ENCODE results near the gene RPL19.
"Not testable (repeated sequence)": the region's sequence is repeated elsewhere in the genome, so short reads cannot be mapped to it uniquely, and the experiment has no call there.

RPL19 gene

DNA sequence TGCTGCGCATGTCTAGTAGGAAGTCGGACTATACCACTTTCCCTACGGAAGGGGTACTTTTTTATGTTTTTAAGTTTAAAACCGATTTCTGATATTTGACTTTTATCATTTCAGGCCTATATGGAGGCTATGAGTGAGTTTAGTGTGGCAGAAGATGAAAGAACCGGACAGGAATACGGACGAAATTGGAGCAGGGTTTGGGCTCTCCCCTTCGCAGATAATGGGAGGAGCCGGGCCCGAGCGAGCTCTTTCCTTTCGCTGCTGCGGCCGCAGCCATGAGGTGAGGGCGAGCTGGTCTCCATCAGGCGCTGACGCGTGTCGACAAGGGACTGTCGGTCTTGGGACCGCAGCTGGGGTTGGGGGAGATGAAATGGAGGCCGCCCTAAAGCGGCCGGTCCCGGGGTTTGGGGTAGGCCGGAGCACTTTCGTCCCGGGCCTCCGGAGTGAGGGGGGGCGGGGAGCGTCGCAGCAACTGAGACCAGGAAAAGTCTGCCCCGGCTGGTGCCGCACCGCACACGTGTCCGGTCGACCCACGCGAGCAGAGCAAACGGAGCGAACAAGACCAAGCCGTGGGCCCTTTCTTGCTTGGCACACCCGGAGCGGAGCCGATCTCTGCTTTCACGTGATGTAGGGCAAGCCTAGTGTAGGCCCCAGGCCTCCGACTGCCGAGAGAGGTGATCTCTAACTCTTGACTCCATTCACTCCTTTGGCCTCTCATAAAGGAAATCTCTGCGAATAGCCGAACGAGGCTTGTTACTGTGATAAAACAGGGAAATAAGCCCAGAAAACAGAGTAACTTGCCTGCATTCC, at the start of gene RPL19:
Gene RPL19, plus strand, starts transcription at position 214 of the 810 bp plus-strand sequence. Its CDS starts 62 bp downstream, at position 276.
- no peak for DNase-seq (ENCODE audit: low read depth)

DNA sequence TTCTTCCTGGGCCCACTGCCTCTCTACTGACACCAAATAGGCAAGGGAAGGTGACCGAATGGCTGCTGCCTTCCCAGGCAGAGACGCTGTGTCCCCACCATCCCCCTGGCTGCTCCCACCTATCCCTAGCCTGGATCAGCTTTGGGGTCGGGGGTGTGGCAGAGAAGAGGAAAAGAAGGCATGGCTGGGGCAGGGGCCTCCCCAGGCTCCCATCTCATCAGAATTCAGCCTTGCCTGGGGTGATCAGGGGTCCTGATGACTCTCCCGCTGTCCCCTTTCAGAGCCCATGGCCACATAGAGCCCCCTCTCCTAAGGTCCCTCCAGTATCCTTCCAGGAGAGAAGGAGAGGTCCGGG, 49.3 kb upstream of the RPL19 start:
- DNase-seq (ENCODE audit: low read depth): no peak

DNA sequence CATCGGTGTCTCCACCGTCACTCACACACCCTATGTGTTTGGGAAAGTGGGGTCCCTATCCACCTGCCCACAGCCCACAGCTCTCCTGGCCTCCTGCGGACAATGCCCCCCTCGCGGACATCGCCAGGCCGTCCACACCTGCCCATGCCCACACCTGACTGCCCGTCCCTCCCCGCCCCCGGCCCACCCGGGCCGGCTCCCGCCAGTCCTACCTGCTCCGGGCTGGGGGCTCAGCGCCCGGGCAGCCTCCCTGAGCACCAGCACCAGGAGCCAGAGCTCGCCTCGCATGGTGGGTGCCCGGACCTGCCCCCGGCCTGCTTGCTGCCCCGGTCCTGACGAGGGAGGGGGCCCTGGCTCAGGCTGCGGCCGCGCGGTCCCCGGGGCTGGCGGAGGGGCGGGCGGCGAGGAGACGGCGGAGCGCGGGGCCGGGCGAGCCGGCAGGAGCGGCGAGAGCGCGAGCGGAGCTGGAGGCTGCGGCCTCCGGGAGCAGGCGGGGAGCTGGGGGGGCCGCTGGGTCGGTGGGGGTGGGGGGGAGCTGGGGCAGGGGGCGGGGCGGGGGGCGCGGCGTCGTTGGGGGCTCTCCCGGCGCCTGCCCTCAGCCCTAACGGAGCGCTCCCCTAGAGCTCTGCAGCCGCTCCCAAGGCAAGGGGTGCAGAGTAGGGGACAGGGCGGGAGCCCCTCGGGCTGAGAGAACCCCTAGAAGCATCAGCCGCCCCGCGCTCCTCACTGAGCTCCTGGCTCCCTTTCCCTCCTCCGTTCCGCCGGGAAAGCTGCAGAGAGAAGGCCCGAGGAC, 48.7 kb upstream of the RPL19 start, which contains the start of gene PLXDC1:
Gene PLXDC1, minus strand, starts transcription at position 488 of the 793 bp plus-strand sequence. Its CDS starts 200 bp downstream, at position 288.
- DNase-seq (ENCODE audit: low read depth): no peak

DNA sequence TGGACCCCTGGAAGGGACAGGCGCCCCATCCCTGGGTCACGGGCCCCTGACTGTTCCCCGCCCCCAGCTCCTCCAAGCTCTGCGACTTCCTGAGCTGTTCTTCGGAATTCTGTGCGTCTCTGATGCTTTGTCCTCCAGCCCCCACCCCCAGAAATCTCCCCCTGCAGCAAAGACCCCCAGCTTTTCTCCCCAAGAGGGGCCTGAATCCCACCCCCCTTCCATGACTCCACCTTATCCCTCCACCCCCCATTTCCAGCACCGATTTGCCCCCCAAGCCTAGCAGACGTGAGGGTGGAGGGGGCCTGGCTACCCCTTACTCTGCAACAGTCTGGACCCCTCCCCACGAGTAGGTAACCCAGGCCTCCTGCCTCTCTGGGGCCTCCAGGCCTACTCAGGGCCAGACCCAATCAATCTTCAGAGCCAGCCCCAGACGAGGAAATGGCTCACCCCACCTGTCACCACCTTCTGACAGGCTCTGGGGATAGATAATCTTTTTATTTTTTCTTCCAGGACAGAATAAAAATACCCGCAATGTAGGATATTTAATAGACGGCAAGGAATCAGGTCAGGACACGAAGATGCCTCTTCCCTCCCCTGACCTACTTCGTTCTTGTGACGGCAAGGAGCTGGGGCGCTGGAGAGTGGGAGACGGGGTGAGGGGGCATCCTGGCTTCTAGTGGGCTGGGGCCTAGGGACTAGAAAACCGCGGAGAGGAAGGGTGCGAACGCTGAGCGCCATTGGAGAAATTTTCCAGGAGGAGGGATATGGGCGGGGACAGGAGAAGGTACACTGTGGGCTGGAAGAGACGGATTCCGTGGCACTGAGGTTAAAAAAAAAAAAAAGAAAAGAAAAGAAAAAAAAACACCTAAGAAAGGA, 47.9 kb upstream of the RPL19 start:
- no peak for DNase-seq (ENCODE audit: low read depth)

DNA sequence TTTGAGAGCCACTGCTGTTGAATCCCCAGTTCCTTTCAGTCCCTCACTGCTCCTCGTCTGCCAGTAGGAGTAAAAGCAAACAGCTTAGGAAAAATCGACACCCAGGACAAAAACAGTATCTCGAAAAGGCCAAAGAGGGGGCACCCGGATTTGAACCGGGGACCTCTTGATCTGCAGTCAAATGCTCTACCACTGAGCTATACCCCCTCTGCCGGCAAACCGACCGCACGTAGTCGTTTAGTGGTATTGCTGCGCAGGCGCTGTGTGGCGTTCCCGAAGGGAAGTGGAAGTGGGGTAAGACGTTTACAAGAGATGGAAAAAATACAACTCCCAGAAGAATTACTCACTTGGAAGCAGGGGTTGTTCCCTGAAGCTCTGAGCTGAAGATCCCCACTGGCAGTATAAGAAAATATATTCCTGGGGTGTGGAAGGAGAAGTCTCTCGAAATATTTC, 46.5 kb upstream of the RPL19 start:
- DNase-seq (ENCODE audit: low read depth): peak; percentile 84

DNA sequence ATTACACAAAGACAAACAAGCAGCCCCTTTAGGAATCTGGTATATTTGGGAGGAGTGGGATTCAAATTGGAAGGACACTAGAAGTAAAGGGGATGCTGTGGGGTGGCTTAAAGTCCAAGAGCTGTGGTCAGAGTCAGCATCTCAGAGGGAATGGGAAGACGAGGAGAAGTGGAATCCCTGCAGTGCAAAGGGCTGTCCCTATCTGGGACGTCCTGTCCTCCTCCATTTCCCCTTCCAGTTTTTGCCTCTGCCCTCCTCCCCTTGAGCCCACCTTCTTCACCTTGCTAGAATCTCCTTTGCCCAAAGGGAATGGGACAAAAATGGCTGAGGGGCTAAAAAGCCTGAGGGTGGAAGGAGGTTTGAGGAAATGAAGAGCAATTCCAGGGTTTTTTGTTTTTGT, 44.4 kb upstream of the RPL19 start:
- no peak for DNase-seq (ENCODE audit: low read depth)

DNA sequence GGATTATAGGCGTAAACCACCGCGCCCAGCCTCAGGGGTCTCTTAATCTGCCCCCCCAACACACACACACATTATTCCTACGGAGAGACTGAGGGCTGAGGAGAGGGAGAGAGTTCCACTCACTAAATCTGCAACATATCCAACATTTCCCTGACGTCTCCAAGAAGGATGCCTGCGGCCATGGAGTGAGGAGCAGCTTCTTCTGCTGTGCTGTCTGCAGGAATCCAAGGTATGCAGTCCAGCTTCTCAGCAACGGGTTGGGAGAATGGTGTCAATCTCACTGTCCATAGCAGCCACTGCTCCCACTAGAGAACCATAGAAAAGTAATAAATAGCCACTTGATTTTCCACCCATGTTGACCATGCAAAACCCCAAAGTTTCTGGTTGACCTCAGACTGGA, 43.6 kb upstream of the RPL19 start:
- DNase-seq (ENCODE audit: low read depth): no peak

DNA sequence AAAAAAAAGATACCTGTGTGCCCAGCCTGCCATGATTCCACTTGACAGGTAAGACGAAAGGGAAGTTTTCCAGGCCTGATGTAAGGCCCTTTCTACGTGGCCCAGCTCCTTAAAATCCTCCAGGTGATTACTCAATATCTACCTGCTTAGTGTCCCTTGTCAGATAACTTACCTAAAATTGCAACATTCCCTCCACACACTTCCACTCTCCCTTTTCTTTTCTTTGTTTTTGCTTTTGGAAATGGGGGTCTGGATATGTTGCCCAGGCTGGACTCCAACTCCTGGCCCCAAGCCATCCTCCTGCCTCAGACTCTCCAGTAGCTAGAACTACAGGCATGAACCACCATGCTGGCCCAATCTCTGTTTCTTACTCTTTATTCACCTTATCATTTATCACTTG, 41.5 kb upstream of the RPL19 start:
- no peak for DNase-seq (ENCODE audit: low read depth)

DNA sequence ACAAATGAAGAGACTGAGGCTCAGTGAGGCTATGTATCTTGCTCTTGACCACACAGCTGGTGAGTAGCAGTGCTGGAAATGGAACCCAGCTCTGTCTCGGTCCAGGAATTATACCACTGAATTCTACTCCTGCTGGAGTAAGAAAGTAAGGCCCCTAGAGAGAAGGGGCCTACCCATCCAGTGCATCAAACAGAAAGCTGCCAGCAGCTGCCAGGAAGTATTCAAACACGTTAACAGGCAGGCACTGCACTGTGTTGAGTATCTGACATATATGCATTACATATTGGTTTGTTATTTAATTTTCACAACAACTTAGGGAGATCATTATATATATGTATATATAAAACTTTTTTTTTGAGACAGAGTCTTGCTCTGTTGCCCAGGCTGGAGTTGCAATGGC, 38.1 kb upstream of the RPL19 start:
- DNase-seq (ENCODE audit: low read depth): no peak

DNA sequence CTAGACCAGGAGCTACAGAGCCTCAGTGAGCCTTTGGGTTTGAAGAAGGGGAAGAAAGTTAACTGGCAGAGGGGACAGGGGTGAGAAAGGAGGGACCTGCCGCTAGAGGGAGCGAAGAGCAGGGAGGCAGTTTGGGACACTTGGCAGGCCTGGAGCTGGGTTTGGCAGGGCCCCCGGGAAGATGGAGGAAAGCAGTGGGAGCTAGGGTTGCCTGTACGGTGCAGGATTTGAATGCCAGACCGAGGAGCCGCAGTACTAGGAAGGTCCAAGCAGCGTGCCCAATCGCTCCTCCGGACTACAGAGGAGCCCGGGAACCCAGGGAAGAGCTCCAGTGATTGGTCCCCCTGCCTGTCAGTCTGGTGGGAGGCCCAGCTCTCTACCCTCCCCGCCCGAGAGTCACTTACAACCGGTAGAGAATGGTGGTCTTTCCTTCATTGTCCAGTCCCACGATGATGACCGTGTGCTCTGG, 35.4 kb upstream of the RPL19 start:
- DNase-seq (ENCODE audit: low read depth): peak; percentile 92

DNA sequence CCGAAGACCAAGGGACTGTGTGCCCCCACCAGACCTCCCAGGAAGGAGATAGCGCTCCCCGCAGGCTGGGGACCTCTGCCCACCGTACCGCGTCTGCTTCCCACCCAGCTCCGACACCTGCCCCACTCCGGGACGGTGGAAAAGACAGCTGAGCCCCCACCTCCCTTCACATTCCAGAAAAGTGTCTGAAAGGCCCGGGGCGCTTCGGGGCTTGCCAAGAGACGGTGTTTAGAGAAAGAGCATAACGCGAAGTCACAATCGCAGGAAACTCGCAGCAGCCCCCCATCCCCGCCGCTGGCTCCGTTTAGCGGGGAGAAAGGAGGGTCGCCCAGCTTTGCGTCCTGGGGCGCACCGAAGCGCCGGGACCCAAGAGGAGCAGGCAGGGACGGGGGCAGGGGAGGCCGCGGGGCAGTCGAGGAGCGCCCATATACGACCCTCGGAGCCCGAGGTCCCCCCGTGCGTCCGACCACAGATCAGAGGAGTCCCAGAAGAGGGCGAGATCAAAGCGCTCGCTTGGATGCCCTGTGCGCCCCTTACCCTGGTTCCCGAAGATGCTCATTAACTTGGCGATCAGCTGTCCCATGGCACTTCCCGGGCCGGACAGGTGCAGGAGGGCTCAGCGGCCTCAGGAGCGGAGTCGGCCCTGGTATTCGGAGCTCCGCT, 34.8 kb upstream of the RPL19 start:
- DNase-seq (ENCODE audit: low read depth): no peak

DNA sequence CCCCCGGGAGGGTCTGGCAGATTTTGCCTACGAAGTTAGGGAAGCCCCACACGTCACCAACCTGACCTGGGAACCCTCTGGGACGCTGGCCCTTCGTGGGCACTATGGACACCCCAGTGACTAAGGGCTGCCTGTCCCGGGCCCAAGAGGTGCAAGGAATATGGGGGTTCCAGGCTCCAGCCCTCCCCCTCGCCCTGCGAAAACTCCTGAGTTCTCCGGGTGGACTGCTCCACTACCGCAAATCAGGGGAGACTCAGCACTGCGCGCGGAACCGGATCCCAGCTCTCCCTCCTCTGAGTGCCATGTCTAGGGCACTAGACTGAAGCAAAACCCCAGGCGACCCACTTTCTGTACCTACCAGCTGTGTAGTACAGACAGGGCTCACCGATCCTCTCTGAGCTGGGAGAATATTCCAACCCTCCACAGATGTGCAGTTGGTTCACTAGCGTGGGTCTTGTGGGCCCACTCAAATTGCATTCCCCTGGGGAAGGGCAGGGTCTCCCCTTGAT, 34.2 kb upstream of the RPL19 start, which contains the start of gene ARL5C:
Gene ARL5C, minus strand, starts transcription at position 321 of the 509 bp plus-strand sequence. CDS start 401 bp downstream, outside the sequence.
- DNase-seq (ENCODE audit: low read depth): no peak

DNA sequence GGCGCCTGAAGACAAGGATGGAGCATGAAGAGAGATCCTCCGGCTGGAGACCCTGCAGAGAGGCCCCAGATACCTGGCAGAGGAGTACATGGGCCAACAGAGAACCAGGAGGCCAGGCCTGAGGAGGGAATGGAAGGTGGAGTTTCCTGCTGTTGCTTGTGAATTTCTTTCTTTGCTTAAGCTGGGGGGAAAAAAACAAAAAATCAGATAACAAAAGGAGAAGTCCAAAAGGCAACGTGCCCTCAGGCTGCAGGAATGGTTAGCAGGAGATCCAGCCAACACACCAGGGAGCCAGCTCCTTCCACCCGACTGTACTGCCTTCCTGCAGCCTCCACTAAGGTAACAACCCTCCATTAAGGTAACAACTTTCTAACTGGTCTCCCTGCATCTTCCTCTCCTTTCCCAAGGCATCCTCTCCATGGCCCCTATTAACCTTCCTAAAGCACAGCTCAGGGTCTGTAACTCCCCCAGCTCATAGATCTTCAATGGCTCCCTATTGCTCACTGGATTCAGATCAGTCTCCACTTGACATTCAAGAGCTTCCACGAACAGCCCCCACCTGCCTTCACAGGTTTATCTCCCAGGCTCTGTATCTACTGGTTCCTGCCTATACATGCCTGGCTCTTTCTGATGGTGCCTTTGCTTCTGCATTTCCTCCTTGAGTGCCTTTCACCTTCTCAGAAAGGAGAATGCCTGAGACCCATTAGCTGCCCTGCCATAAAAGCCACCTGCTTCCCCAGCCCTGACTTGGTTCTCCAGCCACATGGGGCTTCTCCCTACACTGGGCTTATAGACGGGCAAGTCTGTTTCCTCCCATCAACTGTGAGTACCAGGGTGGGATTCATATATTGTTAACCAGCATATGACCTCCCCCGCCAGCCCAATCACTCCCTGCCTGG, 33.4 kb upstream of the RPL19 start:
- DNase-seq (ENCODE audit: low read depth): no peak

DNA sequence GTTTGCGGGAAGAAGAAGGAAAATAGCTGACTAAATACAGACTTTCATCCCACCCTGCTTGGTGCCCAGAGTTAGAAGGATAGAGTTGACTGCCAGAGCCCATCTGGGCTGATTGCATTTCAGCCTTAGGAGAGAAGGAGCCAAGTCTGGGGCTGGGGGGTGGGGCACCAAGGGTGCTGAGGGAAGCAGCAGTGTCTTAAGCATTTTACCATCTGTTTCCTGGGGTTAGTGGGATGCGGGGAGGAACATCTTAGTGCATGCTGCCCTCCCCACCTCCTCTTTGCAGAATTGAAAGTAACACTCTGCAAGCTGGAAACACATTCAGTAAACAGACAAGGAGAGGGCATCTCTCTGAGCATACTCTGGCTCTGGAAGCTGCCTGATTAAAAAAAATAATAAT, 32.6 kb upstream of the RPL19 start:
- no peak for DNase-seq (ENCODE audit: low read depth)

DNA sequence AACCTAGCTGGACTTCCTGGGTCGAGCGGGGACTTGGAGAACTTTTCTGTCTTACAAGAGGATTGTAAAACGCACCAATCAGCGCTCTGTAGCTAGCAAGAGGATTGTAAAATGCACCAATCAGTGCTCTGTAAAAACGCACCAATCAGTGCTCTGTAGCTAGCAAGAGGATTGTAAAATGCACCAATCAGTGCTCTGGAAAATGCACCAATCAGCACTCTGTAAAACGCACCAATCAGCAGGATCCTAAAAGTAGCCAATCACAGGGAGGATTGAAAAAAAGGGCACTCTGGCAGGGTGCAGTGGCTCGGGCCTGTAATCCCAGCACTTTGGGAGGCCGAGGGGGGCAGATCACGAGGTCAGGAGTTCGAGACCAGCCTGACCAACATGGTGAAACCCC, 31.6 kb upstream of the RPL19 start:
- not testable (repeated sequence) for DNase-seq (ENCODE audit: low read depth)

DNA sequence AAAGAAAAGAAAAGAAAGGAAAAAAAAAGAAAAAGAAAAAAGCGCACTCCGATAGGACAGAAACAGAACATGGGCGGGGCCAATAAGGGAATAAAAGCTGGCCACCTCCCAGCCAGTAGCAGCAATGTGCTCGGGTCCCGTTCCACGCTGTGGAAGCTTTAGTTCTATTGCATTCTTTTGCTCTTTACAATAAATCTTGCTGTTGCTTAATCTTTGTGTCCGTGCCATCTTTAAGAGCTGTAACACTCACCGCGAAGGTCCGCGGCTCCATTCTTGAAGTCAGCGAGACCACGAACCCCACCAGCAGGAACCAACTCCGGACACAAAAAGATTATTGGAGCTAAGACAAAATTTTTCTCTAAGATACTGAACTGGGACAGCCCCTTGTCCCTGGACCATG, 31.0 kb upstream of the RPL19 start:
- DNase-seq (ENCODE audit: low read depth): no peak

DNA sequence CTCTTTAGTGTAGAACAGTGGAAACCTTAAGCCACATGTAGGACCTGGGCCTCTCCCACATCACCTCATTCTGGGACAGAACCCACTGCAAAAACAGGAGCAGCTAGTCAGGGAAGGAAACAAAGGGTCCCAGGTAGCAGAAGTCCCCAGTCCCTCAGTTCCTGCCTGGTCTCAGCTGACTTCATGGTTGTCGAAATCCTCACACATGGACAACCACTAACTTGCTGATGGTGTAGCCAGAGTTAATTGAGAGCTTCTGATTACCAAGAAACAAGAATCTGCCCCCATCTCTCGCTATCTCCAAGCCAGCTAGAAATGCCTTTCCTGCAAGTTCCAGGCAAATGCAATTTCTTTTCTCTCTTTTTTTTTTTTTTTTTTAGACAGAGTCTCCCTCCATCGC, 30.6 kb upstream of the RPL19 start:
- no peak for DNase-seq (ENCODE audit: low read depth)

DNA sequence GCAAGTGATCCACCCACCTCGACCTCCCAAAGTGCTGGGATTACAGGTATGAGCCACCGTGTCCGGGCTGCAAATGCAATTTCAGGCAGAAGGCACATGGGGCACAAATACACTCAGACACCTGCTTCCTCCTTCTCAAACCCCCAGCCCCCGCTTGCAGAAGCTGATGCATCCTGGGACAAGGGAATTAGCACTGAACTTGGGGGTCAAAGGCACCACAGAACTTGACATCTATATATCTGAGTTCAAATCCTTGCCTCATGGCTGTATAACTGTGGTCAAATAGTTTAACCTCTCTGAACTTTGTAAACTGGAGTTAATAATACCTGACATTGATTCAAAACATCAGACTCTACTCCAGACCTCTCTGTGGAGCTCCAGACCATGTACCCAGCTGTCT, 30.0 kb upstream of the RPL19 start:
- no peak for DNase-seq (ENCODE audit: low read depth)

DNA sequence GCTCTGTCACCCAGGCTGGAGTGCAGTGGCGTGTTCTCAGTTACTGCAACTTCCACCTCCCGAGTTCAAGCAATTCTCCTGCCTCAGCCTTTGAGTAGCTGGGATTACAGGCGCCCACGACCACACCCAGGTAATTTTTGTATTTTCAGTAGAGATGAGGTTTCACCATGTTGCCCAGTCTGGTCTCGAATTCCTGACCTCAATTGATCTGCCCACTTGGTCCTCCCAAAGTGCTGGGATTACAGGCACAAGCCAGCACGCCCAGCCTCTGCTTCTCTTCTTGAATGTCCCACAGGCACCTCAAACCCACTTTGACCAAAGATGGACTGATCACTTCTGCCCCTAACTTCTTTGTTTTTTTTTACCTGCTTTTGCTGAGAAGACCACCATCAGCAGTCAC, 29.5 kb upstream of the RPL19 start:
- DNase-seq (ENCODE audit: low read depth): no peak

DNA sequence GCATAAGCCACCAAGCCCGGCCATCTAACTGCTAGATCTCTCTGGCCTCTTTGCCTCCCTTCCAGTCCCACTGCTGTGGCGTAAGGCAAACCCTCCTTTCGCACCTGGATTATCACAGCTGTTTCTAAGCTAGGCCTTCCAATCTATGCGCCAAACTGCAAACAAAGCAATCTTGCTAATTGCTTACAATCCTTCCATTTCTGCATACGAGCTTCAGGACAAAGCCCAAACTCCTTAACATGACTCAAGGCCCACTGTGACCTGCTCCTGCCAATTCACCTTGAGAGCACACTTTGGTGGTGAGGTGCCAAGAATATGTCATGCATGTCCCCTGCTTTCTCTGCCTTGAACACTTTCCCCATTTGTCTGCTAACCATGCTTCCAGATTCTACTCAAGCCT, 28.1 kb upstream of the RPL19 start:
- DNase-seq (ENCODE audit: low read depth): no peak
